ENCODE results near the gene RAI14.

RAI14 gene

GRCh38 chr5:34656001-34656699 lies at the start of gene RAI14:
Gene RAI14, plus strand, starts transcription at chr5:34656328. Its CDS starts 30,592 bp downstream, at chr5:34686920.
- no peak for FAIRE-seq

- FAIRE-seq, result no peak
Measured at GRCh38 chr5:34608368-34608767, 47.8 kb upstream of the RAI14 start.

- FAIRE-seq, result peak; percentile 81
Measured at GRCh38 chr5:34608859-34609648, 47.1 kb upstream of the RAI14 start.

GRCh38 chr5:34609951-34610441 lies 46.1 kb upstream of the RAI14 start:
- no peak for FAIRE-seq

- no peak for FAIRE-seq
Measured at GRCh38 chr5:34610546-34610945, 45.6 kb upstream of the RAI14 start.

- FAIRE-seq, result no peak
Measured at GRCh38 chr5:34611464-34612415, 44.4 kb upstream of the RAI14 start.

- no peak for FAIRE-seq
Measured at GRCh38 chr5:34616651-34617050, 39.5 kb upstream of the RAI14 start.

- FAIRE-seq, result no peak
Measured at GRCh38 chr5:34618371-34619065, 37.6 kb upstream of the RAI14 start.

GRCh38 chr5:34620185-34620584 lies 35.9 kb upstream of the RAI14 start:
- no peak for FAIRE-seq

GRCh38 chr5:34621277-34622097 lies 34.6 kb upstream of the RAI14 start:
- FAIRE-seq, result no peak

- no peak for FAIRE-seq
Measured at GRCh38 chr5:34622098-34622400, 34.1 kb upstream of the RAI14 start.

- FAIRE-seq, result no peak
Measured at GRCh38 chr5:34624691-34625090, 31.4 kb upstream of the RAI14 start.

- FAIRE-seq, result no peak
Measured at GRCh38 chr5:34625246-34625645, 30.9 kb upstream of the RAI14 start.

- FAIRE-seq, result no peak
Measured at GRCh38 chr5:34626036-34626435, 30.1 kb upstream of the RAI14 start.

- no peak for FAIRE-seq
Measured at GRCh38 chr5:34626751-34627150, 29.4 kb upstream of the RAI14 start.

GRCh38 chr5:34627794-34628193 lies 28.3 kb upstream of the RAI14 start:
- no peak for FAIRE-seq

GRCh38 chr5:34628373-34628772 lies 27.8 kb upstream of the RAI14 start:
- no peak for FAIRE-seq

- FAIRE-seq, result no peak
Measured at GRCh38 chr5:34630596-34630995, 25.5 kb upstream of the RAI14 start.

GRCh38 chr5:34632807-34633422 lies 23.2 kb upstream of the RAI14 start:
- no peak for FAIRE-seq

GRCh38 chr5:34639852-34640626 lies 16.1 kb upstream of the RAI14 start:
- FAIRE-seq, result no peak

All from endometrium (tissue), 2 donors.